ELF-1 (cell line): Measurements from ENCODE around the gene SIX6.
A peak's percentile ranks its signal among the peaks of the same experiment; 100 is the strongest.
"Not testable (repeated sequence)": the region's sequence is repeated elsewhere in the genome, so short reads cannot be mapped to it uniquely, and the experiment has no call there.

Experiments used
- DNase-seq: peaks from one replicate; pipeline ENCODE4 v3.0.0-alpha.2; 2016; ENCODE audit warnings: low read depth, low spot score

The SIX6 gene

GRCh38 chr14:60508707-60509437, at the start of gene SIX6:
SIX6 (plus strand) TSS chr14:60509146; CDS start chr14:60509399, 253 bp downstream.
- DNase-seq = peak; percentile 88

GRCh38 chr14:60480248-60480647, 28.7 kb upstream of the SIX6 start:
- DNase-seq = not testable (repeated sequence)

GRCh38 chr14:60482743-60483142, 26.2 kb upstream of the SIX6 start:
- DNase-seq = no peak

GRCh38 chr14:60485057-60485597, 23.8 kb upstream of the SIX6 start:
- no peak for DNase-seq

- DNase-seq = peak; percentile 80
Measured at GRCh38 chr14:60485598-60486251, 23.2 kb upstream of the SIX6 start, which contains the start of gene C14orf39. C14orf39 (minus strand) TSS chr14:60486063; CDS start chr14:60485078, 985 bp downstream.

- DNase-seq = no peak
Measured at GRCh38 chr14:60487211-60487610, 21.7 kb upstream of the SIX6 start.

- DNase-seq = no peak
Measured at GRCh38 chr14:60488175-60488574, 20.8 kb upstream of the SIX6 start.

GRCh38 chr14:60490270-60490669, 18.7 kb upstream of the SIX6 start:
- no peak for DNase-seq

- no peak for DNase-seq
Measured at GRCh38 chr14:60495946-60496345, 13.0 kb upstream of the SIX6 start.

GRCh38 chr14:60502541-60502940, 6.4 kb upstream of the SIX6 start:
- no peak for DNase-seq

- no peak for DNase-seq
Measured at GRCh38 chr14:60505448-60505847, 3.5 kb upstream of the SIX6 start.

- DNase-seq = no peak
Measured at GRCh38 chr14:60506010-60506409, 2.9 kb upstream of the SIX6 start.

GRCh38 chr14:60506462-60506984, 2.4 kb upstream of the SIX6 start:
- peak; percentile 32 for DNase-seq

- peak; percentile 38 for DNase-seq
Measured at GRCh38 chr14:60506985-60507829, 1.7 kb upstream of the SIX6 start.

GRCh38 chr14:60508363-60508706, 611 bp upstream of the SIX6 start:
- DNase-seq = no peak

- DNase-seq = peak; percentile 61
Measured at GRCh38 chr14:60509438-60510253, 700 bp downstream of the SIX6 start.

GRCh38 chr14:60510254-60510950, 1.5 kb downstream of the SIX6 start:
- DNase-seq = peak; percentile 46

- DNase-seq = peak; percentile 33
Measured at GRCh38 chr14:60510951-60511599, 2.1 kb downstream of the SIX6 start.

GRCh38 chr14:60512126-60512525, 3.2 kb downstream of the SIX6 start:
- no peak for DNase-seq
